Measurements from ENCODE around the gene TOR1B. TPM values are rescaled to one million over a fixed set of nuclear protein-coding genes. Genes with fewer than 3 reads are reported as not detected.

Gene TOR1B
- total RNA-seq, 1 experiment from 2014 or later, result 19.0 TPM

DNA sequence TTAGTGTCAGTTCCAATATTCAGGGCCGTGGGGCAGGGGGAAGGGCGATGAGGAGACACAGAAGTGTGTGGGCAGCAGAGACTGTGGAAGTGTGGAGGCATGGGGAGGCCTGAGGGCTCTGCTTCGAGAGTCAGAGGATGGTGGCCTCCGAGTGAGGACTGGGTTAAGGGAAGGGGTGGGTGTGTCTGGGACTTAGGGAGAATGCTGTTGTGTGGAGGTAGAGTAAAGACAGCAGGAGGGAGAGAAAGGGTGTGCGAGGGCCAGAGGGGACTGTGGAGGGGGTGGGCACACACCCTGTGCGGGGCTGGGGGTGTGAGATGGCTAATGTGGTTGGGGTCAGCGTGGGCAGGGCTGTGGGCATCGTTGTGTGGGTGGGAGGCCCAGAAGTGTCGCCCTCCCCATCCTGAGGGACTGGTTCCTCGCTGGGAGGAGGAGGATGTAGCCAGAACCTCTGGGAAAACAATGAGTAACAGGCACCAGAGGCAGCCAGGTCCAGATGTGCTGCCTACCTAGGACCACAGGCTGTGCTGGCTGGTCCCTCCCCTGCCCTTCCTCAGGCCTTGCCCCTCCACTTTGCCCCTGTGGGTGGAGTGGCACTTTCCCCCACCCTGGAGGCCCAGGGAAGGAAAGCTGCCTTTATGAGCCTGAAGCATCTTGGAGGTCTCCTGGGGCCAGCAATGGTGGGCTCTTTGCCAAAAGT, 36.5 kb downstream of the TOR1B start:
- H3K9me2 ChIP-seq (ENCODE audit: insufficient read depth), result no peaks in the 10 kb centered on the region
- RAD21 ChIA-PET (ENCODE audit: low non-redundant PET in 1 of 2, low total read pairs in 2 of 2, uncharacterized antibody in 2 of 2, unreplicated experiment in 2 of 2), result interaction anchor here in 1 of 2 experiments (0.5 kb wide), 1 partner anchor 52 kb away, joined by 4 read pairs; no protein-coding TSS in a partner anchor
- CTCF ChIA-PET, result no interaction called here
- TF ChIP-seq, protein P1, sequence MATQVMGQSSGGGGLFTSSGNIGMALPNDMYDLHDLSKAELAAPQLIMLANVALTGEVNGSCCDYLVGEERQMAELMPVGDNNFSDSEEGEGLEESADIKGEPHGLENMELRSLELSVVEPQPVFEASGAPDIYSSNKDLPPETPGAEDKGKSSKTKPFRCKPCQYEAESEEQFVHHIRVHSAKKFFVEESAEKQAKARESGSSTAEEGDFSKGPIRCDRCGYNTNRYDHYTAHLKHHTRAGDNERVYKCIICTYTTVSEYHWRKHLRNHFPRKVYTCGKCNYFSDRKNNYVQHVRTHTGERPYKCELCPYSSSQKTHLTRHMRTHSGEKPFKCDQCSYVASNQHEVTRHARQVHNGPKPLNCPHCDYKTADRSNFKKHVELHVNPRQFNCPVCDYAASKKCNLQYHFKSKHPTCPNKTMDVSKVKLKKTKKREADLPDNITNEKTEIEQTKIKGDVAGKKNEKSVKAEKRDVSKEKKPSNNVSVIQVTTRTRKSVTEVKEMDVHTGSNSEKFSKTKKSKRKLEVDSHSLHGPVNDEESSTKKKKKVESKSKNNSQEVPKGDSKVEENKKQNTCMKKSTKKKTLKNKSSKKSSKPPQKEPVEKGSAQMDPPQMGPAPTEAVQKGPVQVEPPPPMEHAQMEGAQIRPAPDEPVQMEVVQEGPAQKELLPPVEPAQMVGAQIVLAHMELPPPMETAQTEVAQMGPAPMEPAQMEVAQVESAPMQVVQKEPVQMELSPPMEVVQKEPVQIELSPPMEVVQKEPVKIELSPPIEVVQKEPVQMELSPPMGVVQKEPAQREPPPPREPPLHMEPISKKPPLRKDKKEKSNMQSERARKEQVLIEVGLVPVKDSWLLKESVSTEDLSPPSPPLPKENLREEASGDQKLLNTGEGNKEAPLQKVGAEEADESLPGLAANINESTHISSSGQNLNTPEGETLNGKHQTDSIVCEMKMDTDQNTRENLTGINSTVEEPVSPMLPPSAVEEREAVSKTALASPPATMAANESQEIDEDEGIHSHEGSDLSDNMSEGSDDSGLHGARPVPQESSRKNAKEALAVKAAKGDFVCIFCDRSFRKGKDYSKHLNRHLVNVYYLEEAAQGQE (IDR thresholded peaks at IDR 0.05; ENCODE audit: low read depth), result no peak
- TF ChIP-seq, protein P2, sequence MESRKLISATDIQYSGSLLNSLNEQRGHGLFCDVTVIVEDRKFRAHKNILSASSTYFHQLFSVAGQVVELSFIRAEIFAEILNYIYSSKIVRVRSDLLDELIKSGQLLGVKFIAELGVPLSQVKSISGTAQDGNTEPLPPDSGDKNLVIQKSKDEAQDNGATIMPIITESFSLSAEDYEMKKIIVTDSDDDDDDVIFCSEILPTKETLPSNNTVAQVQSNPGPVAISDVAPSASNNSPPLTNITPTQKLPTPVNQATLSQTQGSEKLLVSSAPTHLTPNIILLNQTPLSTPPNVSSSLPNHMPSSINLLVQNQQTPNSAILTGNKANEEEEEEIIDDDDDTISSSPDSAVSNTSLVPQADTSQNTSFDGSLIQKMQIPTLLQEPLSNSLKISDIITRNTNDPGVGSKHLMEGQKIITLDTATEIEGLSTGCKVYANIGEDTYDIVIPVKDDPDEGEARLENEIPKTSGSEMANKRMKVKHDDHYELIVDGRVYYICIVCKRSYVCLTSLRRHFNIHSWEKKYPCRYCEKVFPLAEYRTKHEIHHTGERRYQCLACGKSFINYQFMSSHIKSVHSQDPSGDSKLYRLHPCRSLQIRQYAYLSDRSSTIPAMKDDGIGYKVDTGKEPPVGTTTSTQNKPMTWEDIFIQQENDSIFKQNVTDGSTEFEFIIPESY (IDR thresholded peaks at IDR 0.05; ENCODE audit: extremely low read depth, insufficient replicate concordance, low read length), result no peak
- no peak for TF ChIP-seq TCF7L2 (IDR thresholded peaks at IDR 0.05; ENCODE audit: borderline replicate concordance, extremely low read depth, insufficient read depth, insufficient read length)
- no peak for TF ChIP-seq EZH2phosphoT487 (IDR thresholded peaks at IDR 0.05; ENCODE audit: borderline replicate concordance)
- no peak for TF ChIP-seq JUND (IDR thresholded peaks at IDR 0.05)
- no peak for TF ChIP-seq POLR2AphosphoS5 (IDR thresholded peaks at IDR 0.05; ENCODE audit: low read depth, low read length)
- no peak for TF ChIP-seq YY1 (IDR thresholded peaks at IDR 0.05; ENCODE audit: extremely low read depth, insufficient replicate concordance, low read depth, low read length)
- TF ChIP-seq RAD21 (IDR thresholded peaks at IDR 0.05; ENCODE audit: low read depth), result no peak
- TF ChIP-seq, protein P3, sequence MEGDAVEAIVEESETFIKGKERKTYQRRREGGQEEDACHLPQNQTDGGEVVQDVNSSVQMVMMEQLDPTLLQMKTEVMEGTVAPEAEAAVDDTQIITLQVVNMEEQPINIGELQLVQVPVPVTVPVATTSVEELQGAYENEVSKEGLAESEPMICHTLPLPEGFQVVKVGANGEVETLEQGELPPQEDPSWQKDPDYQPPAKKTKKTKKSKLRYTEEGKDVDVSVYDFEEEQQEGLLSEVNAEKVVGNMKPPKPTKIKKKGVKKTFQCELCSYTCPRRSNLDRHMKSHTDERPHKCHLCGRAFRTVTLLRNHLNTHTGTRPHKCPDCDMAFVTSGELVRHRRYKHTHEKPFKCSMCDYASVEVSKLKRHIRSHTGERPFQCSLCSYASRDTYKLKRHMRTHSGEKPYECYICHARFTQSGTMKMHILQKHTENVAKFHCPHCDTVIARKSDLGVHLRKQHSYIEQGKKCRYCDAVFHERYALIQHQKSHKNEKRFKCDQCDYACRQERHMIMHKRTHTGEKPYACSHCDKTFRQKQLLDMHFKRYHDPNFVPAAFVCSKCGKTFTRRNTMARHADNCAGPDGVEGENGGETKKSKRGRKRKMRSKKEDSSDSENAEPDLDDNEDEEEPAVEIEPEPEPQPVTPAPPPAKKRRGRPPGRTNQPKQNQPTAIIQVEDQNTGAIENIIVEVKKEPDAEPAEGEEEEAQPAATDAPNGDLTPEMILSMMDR (IDR thresholded peaks at IDR 0.05 in 2 of 3, conservative IDR thresholded peaks at IDR 0.05 in 1 of 3; ENCODE audit: borderline replicate concordance in 1 of 3, insufficient read depth in 1 of 3, low read depth in 2 of 3, low read length in 2 of 3), result no peak
- no peak for TF ChIP-seq EGR1 (IDR thresholded peaks at IDR 0.05; ENCODE audit: low read depth)
- TF ChIP-seq, protein P4, sequence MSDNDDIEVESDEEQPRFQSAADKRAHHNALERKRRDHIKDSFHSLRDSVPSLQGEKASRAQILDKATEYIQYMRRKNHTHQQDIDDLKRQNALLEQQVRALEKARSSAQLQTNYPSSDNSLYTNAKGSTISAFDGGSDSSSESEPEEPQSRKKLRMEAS (IDR thresholded peaks at IDR 0.05), result no peak
- TF ChIP-seq SIN3A (IDR thresholded peaks at IDR 0.05; ENCODE audit: low read depth), result no peak
- no peak for TF ChIP-seq POLR2A (IDR thresholded peaks at IDR 0.05; ENCODE audit: borderline replicate concordance, extremely low read depth, insufficient read depth, insufficient read length)
- no peak for TF ChIP-seq FOSL1 (IDR thresholded peaks at IDR 0.05; ENCODE audit: low read depth)
- no peak for TF ChIP-seq CBX3 (IDR thresholded peaks at IDR 0.05; ENCODE audit: low read depth)
- TF ChIP-seq ELF1 (IDR thresholded peaks at IDR 0.05; ENCODE audit: borderline replicate concordance, low read depth), result no peak
- H3K4me3 ChIP-seq (replicated peaks in 1 of 2; ENCODE audit: low read depth in 1 of 2, low read length in 2 of 2), result no peak overlapping the region
- intact Hi-C loops (cut with micrococcal nuclease), result no loop called here
- no peaks in the 10 kb centered on the region for H3K36me3 ChIP-seq (ENCODE audit: control insufficient read depth in 1 of 2, insufficient read depth in 2 of 2, low read length in 2 of 2)
- H3K4me2 ChIP-seq (ENCODE audit: low read length), result no peak overlapping the region
- H3K9ac ChIP-seq (ENCODE audit: low read length), result no peak overlapping the region
- no peak overlapping the region for H3K27ac ChIP-seq (ENCODE audit: low read depth, low read length)
- no peak overlapping the region for H2AFZ ChIP-seq (ENCODE audit: low read depth, low read length, poor library complexity, severe bottlenecking)
- DNase-seq (ENCODE audit: low read depth, low spot score) (no peak), ATAC-seq (no peak)
- no peaks in the 10 kb centered on the region for H3K9me3 ChIP-seq (ENCODE audit: control insufficient read depth in 1 of 2, insufficient read depth in 1 of 2, low read depth in 1 of 2, low read length in 2 of 2)
- H4K20me1 ChIP-seq (ENCODE audit: insufficient read depth), result no peaks in the 10 kb centered on the region
- H3K79me2 ChIP-seq (ENCODE audit: insufficient read depth, low read length), result peaks cover 6% of the 10 kb centered on the region
- POLR2A ChIA-PET, result no interaction called here
- H3K27me3 ChIP-seq (ENCODE audit: insufficient read depth, low read length), result no peaks in the 10 kb centered on the region
- no TSS peak for BruUV-seq (replicated peaks)
- H3K4me1 ChIP-seq (ENCODE audit: control insufficient read depth in 1 of 2, insufficient read depth in 2 of 2, low read length in 2 of 2), result peaks cover 4 to 10% of the 10 kb centered on the region in 2 experiments; a peak in 2 of 4 replicates
